ENCODE data around the gene RNPS1. TPM values are rescaled to one million over a fixed set of nuclear protein-coding genes. Genes with fewer than 3 reads are reported as not detected.

Gene RNPS1
- polyA plus RNA-seq, 1 of the 3 experiments (the other 2 are of a cell fraction) = 277 TPM

DNA sequence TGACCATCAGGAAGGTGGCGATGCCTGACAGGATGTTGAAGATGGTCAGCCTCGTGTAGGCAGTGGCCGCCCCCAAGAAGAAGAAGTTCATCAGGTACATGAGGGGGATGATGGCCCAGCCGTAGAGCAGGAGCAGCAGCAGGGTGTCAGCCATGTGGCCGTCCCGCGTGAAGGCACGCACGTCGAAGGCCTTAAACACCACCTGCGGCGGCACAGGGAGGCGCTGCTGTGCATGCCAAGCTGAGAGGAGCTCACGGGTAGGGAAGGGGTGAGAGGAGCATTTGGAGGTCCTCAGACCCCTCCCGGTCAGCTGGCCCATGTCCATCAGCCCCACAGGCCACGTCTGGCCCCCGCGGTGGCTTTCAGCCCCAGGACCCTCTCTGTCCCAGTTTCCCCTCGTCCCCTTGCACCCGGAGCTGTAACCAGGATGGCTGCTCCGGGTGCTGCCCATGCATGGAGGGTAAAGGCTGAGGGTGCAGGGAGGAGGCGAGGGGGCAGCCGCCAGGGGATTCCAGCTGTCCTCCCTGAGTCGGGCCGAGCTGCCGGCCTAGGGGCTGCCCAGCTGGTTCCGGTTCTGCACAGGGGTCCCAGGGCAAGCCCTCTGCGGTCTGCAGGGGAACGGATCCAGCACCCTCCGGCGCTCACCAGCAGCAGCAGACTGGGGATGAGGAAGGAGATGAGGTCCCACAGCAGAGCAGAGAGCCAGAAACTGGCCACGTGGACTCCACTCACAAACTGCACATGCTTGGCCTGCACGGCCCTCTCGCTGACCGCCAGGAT, 17.1 kb upstream of the RNPS1 start:
- CTCF ChIA-PET = interaction anchor here (1.2 kb wide), 1 partner anchor 12 kb away, joined by 4 read pairs; no protein-coding TSS in a partner anchor
- no peaks in the 10 kb centered on the region for H3K4me1 ChIP-seq (ENCODE audit: control insufficient read depth in 1 of 2, insufficient read depth in 2 of 2, low read depth in 1 of 2, low read length in 1 of 2)
- no peak overlapping the region for H3K4me2 ChIP-seq
- no peak overlapping the region for H3K27ac ChIP-seq (ENCODE audit: low read depth in 2 of 2, low read length in 1 of 2)
- H3K4me3 ChIP-seq (ENCODE audit: low read depth in 2 of 2, low read length in 1 of 2) = no peak overlapping the region
- H3K27me3 ChIP-seq (ENCODE audit: insufficient read depth) = no peaks in the 10 kb centered on the region
- H3K36me3 ChIP-seq (replicated peaks in 1 of 2; ENCODE audit: control insufficient read depth in 1 of 2, insufficient read depth in 2 of 2, low read length in 1 of 2) = peaks cover 0 to 12% of the 10 kb centered on the region in 2 experiments
- H4K20me1 ChIP-seq (ENCODE audit: insufficient read depth) = no peaks in the 10 kb centered on the region
- no peak overlapping the region for H3K9ac ChIP-seq
- no peaks in the 10 kb centered on the region for H3F3A ChIP-seq (replicated peaks; ENCODE audit: insufficient read depth)
- no peaks in the 10 kb centered on the region for H3K9me2 ChIP-seq
- WGBS (ENCODE audit: low lambda C conversion rate) = 90% methylated on average over 27 of the region's 35 CpGs
- no peak for DNase-seq
- H2AFZ ChIP-seq (ENCODE audit: low read depth) = no peak overlapping the region
- no peaks in the 10 kb centered on the region for H3K79me2 ChIP-seq (ENCODE audit: insufficient read depth)
- TF ChIP-seq, protein P1, sequence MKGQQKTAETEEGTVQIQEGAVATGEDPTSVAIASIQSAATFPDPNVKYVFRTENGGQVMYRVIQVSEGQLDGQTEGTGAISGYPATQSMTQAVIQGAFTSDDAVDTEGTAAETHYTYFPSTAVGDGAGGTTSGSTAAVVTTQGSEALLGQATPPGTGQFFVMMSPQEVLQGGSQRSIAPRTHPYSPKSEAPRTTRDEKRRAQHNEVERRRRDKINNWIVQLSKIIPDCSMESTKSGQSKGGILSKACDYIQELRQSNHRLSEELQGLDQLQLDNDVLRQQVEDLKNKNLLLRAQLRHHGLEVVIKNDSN (IDR thresholded peaks at IDR 0.05; ENCODE audit: borderline replicate concordance, low read depth) = no peak
- no peak for TF ChIP-seq SIN3A (IDR thresholded peaks at IDR 0.05; ENCODE audit: borderline replicate concordance, low read depth, low read length)
- TF ChIP-seq ELF1 (IDR thresholded peaks at IDR 0.05) = no peak
- no peak for TF ChIP-seq TCF12 (IDR thresholded peaks at IDR 0.05)
- no peak for TF ChIP-seq NFIC (IDR thresholded peaks at IDR 0.05; ENCODE audit: borderline replicate concordance)
- no peak for TF ChIP-seq CTCF (IDR thresholded peaks at IDR 0.05)
- no peak for TF ChIP-seq EZH2phosphoT487 (IDR thresholded peaks at IDR 0.05; ENCODE audit: borderline replicate concordance, low read depth)
- no peaks in the 10 kb centered on the region for H3K9me3 ChIP-seq
- POLR2A ChIA-PET = no interaction called here

DNA sequence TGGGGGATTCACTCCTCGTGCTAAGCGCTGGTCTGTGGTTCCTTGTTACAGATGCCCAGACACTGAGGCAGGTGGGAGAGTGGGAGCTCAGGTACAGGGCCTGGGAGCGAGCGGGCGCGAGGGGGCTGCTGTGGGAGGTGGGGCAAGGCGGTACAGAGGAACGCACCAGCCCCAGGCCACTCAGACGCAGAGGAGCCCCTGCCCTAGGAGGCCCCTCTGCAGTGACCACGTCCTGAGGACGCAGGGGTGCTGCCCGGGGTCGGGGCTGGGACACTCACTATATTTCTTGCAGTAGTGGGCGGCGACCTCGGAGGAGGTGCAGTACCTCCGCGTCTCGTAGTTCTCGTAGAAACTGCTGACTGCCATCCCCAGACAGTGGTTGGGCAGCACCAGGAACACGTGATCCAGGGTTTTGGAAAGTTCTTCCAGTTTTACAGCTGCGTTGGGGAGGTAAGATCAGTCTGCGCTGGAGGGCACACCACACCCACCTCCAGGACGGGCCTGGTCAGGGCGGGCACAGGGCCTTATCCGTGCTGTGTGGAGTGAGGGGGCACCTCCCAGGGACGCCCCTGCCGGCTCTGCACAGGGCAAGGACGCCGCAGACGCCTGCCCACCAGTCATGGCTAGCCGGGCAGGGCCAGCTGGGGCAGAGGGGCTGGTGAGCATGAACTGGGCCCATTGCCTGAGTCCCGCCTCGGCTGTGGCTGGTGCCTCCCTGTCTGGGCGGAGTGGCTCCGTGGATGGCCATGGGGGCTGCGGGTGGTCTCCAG, 16.3 kb upstream of the RNPS1 start:
- H3K9me3 ChIP-seq = no peaks in the 10 kb centered on the region
- H3K79me2 ChIP-seq (ENCODE audit: insufficient read depth) = no peaks in the 10 kb centered on the region
- H3K9me2 ChIP-seq = no peaks in the 10 kb centered on the region
- DNase-seq = no peak
- no peaks in the 10 kb centered on the region for H3K4me1 ChIP-seq (ENCODE audit: control insufficient read depth in 1 of 2, insufficient read depth in 2 of 2, low read depth in 1 of 2, low read length in 1 of 2)
- H3K4me3 ChIP-seq (ENCODE audit: low read depth in 2 of 2, low read length in 1 of 2) = no peak overlapping the region
- H3K27ac ChIP-seq (ENCODE audit: low read depth in 2 of 2, low read length in 1 of 2) = no peak overlapping the region
- no peak overlapping the region for H2AFZ ChIP-seq (ENCODE audit: low read depth)
- TF ChIP-seq GATA2 (CRISPR knock-in tag; IDR thresholded peaks at IDR 0.05) = no peak
- TF ChIP-seq FOXM1 (IDR thresholded peaks at IDR 0.05; ENCODE audit: low read depth) = no peak
- no peak for TF ChIP-seq EZH2phosphoT487 (IDR thresholded peaks at IDR 0.05; ENCODE audit: borderline replicate concordance, low read depth)
- no peak for TF ChIP-seq EP300 (IDR thresholded peaks at IDR 0.05; ENCODE audit: borderline replicate concordance in 1 of 2, low read depth in 1 of 2, low read length in 1 of 2)
- no peak for TF ChIP-seq FOXJ3 (CRISPR knock-in tag; IDR thresholded peaks at IDR 0.05)
- TF ChIP-seq CTCF (IDR thresholded peaks at IDR 0.05) = no peak
- ChIA-PET CTCF (interaction anchor here (1.2 kb wide), 1 partner anchor 13 kb away, joined by 4 read pairs; no protein-coding TSS in a partner anchor), POLR2A (interaction anchor here (1.5 kb wide), 1 partner anchor 13 kb away, joined by 3 read pairs; no protein-coding TSS in a partner anchor)
- H3K4me2 ChIP-seq = no peak overlapping the region
- H3K27me3 ChIP-seq (ENCODE audit: insufficient read depth) = no peaks in the 10 kb centered on the region
- H3K36me3 ChIP-seq (replicated peaks in 1 of 2; ENCODE audit: control insufficient read depth in 1 of 2, insufficient read depth in 2 of 2, low read length in 1 of 2) = peaks cover 0 to 12% of the 10 kb centered on the region in 2 experiments
- H3F3A ChIP-seq (replicated peaks; ENCODE audit: insufficient read depth) = no peaks in the 10 kb centered on the region
- H3K9ac ChIP-seq = no peak overlapping the region
- 92% methylated on average over 17 of the region's 37 CpGs for WGBS (ENCODE audit: low lambda C conversion rate)
- H4K20me1 ChIP-seq (ENCODE audit: insufficient read depth) = no peaks in the 10 kb centered on the region

Measured in SK-N-SH (cell line).